Caki2 (cell line): ENCODE results near the gene KNOP1. TPM values are rescaled to one million over a fixed set of nuclear protein-coding genes. Genes with fewer than 3 reads are reported as not detected.
"Not testable (repeated sequence)": the region's sequence is repeated elsewhere in the genome, so short reads cannot be mapped to it uniquely, and the experiment has no call there.

ENCODE experiments used
- DNase-seq: peaks from one replicate; pipeline ENCODE4 v3.0.0-alpha.2; 2015; ENCODE audit warnings: low read depth
- in situ Hi-C: cut with HindIII; loops from 2 replicates; pipeline ENCODE4 v1.10.0; 2016; ENCODE audit warnings: low sequenced_read_pairs, low pct_unique_long_range_greater_than_20kb, mixed read lengths
- total RNA-seq: library from RNA; depleted of rRNA; stranded (reverse); fragments of >200 nt; shearing (Covaris generic); gene quantifications from 2 replicates; pipeline ENCODE4 v1.2.3, GENCODE V29; 2014; ENCODE audit warnings: low replicate concordance

The KNOP1 gene
- total RNA-seq, 1 experiment from 2014 or later, result 15.8 TPM

GRCh38 chr16:19745286-19746010 is 27.4 kb upstream of the KNOP1 start:
- no peak for DNase-seq
- in situ Hi-C loops, result no loop called here

GRCh38 chr16:19744670-19745069 is 26.6 kb upstream of the KNOP1 start:
- in situ Hi-C loops, result no loop called here
- DNase-seq, result no peak

GRCh38 chr16:19743816-19744159 is 25.8 kb upstream of the KNOP1 start:
- DNase-seq, result no peak
- in situ Hi-C loops, result no loop called here

GRCh38 chr16:19741354-19741753 is 23.3 kb upstream of the KNOP1 start:
- no peak for DNase-seq
- in situ Hi-C loops, result no loop called here

- in situ Hi-C loops, result no loop called here
- no peak for DNase-seq
These were observed 19.4 kb upstream of the KNOP1 start for GRCh38 chr16:19737306-19738038.

- DNase-seq, result no peak
- in situ Hi-C loops, result no loop called here
These were observed 17.2 kb upstream of the KNOP1 start for GRCh38 chr16:19735074-19735867.

GRCh38 chr16:19733551-19733950 is 15.5 kb upstream of the KNOP1 start:
- in situ Hi-C loops, result no loop called here
- no peak for DNase-seq

- DNase-seq, result no peak
- in situ Hi-C loops, result no loop called here
These were observed 10.6 kb upstream of the KNOP1 start for GRCh38 chr16:19728636-19728965.

- DNase-seq, result no peak
- in situ Hi-C loops, result no loop called here
These were observed 5.0 kb upstream of the KNOP1 start for GRCh38 chr16:19722981-19723380.

GRCh38 chr16:19722269-19722952 is 4.4 kb upstream of the KNOP1 start:
- no peak for DNase-seq
- in situ Hi-C loops, result no loop called here

GRCh38 chr16:19718624-19718965 is 568 bp upstream of the KNOP1 start:
- no peak for DNase-seq
- in situ Hi-C loops, result no loop called here

GRCh38 chr16:19717314-19717713 is 713 bp downstream of the KNOP1 start:
- in situ Hi-C loops, result no loop called here
- peak; percentile 29 for DNase-seq

- DNase-seq, in situ Hi-C loops: not testable (repeated sequence)
These were observed 1.3 kb downstream of the KNOP1 start for GRCh38 chr16:19716728-19717127.

GRCh38 chr16:19716183-19716582 is 1.8 kb downstream of the KNOP1 start:
- DNase-seq, result no peak
- in situ Hi-C loops, result no loop called here

- DNase-seq, result peak; percentile 56
- in situ Hi-C loops, result no loop called here
These were observed 2.5 kb downstream of the KNOP1 start for GRCh38 chr16:19715566-19715965.

GRCh38 chr16:19713697-19714096 is 4.3 kb downstream of the KNOP1 start:
- no peak for DNase-seq
- in situ Hi-C loops, result no loop called here

- in situ Hi-C loops, result no loop called here
- DNase-seq, result no peak
These were observed 5.5 kb downstream of the KNOP1 start for GRCh38 chr16:19712418-19713058.

- in situ Hi-C loops, result no loop called here
- DNase-seq, result no peak
These were observed 6.4 kb downstream of the KNOP1 start for GRCh38 chr16:19711643-19712042.
